KMS-11 (cell line): ENCODE results near the gene CEP131.

ENCODE experiments used
- H2AFZ ChIP-seq: fragments of 200-600 bp; sonication (generic); 2 replicates; pipeline ENCODE4 v1.6.1; 2016; ENCODE audit warnings: antibody characterized with exemption, mixed run types, low read depth
- H3K27ac ChIP-seq: fragments of 200-600 bp; sonication (generic); 2 replicates; pipeline ENCODE4 v1.6.1; 2016; ENCODE audit warnings: mild to moderate bottlenecking, mixed run types
- H3K27me3 ChIP-seq: fragments of 200-600 bp; sonication (generic); 2 replicates; pipeline ENCODE4 v1.6.1; 2017; ENCODE audit warnings: mild to moderate bottlenecking, low read depth, mixed run types, moderate library complexity; ENCODE audit not compliant: insufficient read depth
- H3K36me3 ChIP-seq: fragments of 200-600 bp; sonication (generic); 2 replicates; pipeline ENCODE4 v1.6.1; 2017; ENCODE audit warnings: mild to moderate bottlenecking, mixed run types; ENCODE audit not compliant: insufficient read depth
- H3K4me1 ChIP-seq: fragments of 200-600 bp; sonication (generic); 2 replicates; pipeline ENCODE4 v1.6.1; 2016; ENCODE audit warnings: mild to moderate bottlenecking, low read depth, mixed run types; ENCODE audit not compliant: poor library complexity, severe bottlenecking
- H3K4me2 ChIP-seq: fragments of 200-600 bp; sonication (generic); 2 replicates; pipeline ENCODE4 v1.7.0; 2016; ENCODE audit warnings: mild to moderate bottlenecking, mixed run types
- H3K4me3 ChIP-seq: fragments of 200-600 bp; sonication (generic); IDR thresholded peaks from 2 replicates; pipeline ENCODE4 v1.6.1; 2017; ENCODE audit warnings: low read depth, low read length, mixed read lengths; ENCODE audit not compliant: insufficient read depth
- H3K79me2 ChIP-seq: fragments of 200-600 bp; sonication (generic); 2 replicates; pipeline ENCODE4 v1.6.1; 2016; ENCODE audit warnings: low read depth, mixed run types; ENCODE audit not compliant: insufficient read depth
- H3K9ac ChIP-seq: fragments of 200-600 bp; sonication (generic); 2 replicates; pipeline ENCODE4 v1.6.1; 2016; ENCODE audit warnings: mild to moderate bottlenecking, mixed run types
- H4K20me1 ChIP-seq: fragments of 200-600 bp; sonication (generic); 2 replicates; pipeline ENCODE4 v1.6.1; 2016; ENCODE audit warnings: mild to moderate bottlenecking, mixed run types; ENCODE audit not compliant: insufficient read depth
- TF ChIP-seq, protein P1 (sequence below): fragments of 200-600 bp; sonication (generic); conservative IDR thresholded peaks from 2 replicates; pipeline ENCODE4 v1.6.1; 2017; ENCODE audit warnings: low read depth, mild to moderate bottlenecking, antibody characterized with exemption, low read length, moderate library complexity, mixed read lengths

Gene CEP131

GRCh38 chr17:81223762-81224130, 981 bp upstream of the CEP131 start:
- no peak overlapping the region for H3K27ac ChIP-seq
- no peaks in the 10 kb centered on the region for H3K27me3 ChIP-seq
- H2AFZ ChIP-seq: peak overlapping the region; percentile 97
- peaks cover 18% of the 10 kb centered on the region for H3K4me1 ChIP-seq
- H3K9ac ChIP-seq: peak overlapping the region; percentile 57; the same call in 1 of the 2 replicates
- TF ChIP-seq, protein P1, sequence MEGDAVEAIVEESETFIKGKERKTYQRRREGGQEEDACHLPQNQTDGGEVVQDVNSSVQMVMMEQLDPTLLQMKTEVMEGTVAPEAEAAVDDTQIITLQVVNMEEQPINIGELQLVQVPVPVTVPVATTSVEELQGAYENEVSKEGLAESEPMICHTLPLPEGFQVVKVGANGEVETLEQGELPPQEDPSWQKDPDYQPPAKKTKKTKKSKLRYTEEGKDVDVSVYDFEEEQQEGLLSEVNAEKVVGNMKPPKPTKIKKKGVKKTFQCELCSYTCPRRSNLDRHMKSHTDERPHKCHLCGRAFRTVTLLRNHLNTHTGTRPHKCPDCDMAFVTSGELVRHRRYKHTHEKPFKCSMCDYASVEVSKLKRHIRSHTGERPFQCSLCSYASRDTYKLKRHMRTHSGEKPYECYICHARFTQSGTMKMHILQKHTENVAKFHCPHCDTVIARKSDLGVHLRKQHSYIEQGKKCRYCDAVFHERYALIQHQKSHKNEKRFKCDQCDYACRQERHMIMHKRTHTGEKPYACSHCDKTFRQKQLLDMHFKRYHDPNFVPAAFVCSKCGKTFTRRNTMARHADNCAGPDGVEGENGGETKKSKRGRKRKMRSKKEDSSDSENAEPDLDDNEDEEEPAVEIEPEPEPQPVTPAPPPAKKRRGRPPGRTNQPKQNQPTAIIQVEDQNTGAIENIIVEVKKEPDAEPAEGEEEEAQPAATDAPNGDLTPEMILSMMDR: no peak
- H4K20me1 ChIP-seq: no peaks in the 10 kb centered on the region
- H3K4me3 ChIP-seq: no peak overlapping the region
- no peaks in the 10 kb centered on the region for H3K36me3 ChIP-seq
- peak overlapping the region; percentile 76 for H3K4me2 ChIP-seq
- no peaks in the 10 kb centered on the region for H3K79me2 ChIP-seq

DNA sequence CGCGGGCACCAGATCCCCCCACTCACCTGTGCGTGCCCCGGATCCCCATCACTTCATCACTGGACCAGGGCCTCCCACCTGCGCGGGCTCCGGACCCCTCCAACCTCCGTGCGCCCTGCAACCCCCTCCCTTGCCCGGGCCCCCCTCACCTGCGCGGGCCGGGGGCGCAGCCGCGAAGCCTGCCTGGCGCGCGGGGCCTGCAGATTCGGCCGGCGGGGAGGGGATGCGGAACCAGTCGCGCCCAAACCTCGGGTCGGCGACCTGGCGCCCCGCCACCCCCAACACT, 202 bp downstream of the CEP131 start:
- H3K36me3 ChIP-seq: no peaks in the 10 kb centered on the region
- H3K27ac ChIP-seq: no peak overlapping the region
- H3K79me2 ChIP-seq: no peaks in the 10 kb centered on the region
- TF ChIP-seq, protein P1: no peak
- no peaks in the 10 kb centered on the region for H3K27me3 ChIP-seq
- H2AFZ ChIP-seq: peak overlapping the region; percentile 85
- peak overlapping the region; percentile 75 for H3K4me2 ChIP-seq
- no peaks in the 10 kb centered on the region for H4K20me1 ChIP-seq
- peak overlapping the region; percentile 52; the same call in 1 of the 2 replicates for H3K9ac ChIP-seq
- no peak overlapping the region for H3K4me3 ChIP-seq
- peaks cover 18% of the 10 kb centered on the region for H3K4me1 ChIP-seq

DNA sequence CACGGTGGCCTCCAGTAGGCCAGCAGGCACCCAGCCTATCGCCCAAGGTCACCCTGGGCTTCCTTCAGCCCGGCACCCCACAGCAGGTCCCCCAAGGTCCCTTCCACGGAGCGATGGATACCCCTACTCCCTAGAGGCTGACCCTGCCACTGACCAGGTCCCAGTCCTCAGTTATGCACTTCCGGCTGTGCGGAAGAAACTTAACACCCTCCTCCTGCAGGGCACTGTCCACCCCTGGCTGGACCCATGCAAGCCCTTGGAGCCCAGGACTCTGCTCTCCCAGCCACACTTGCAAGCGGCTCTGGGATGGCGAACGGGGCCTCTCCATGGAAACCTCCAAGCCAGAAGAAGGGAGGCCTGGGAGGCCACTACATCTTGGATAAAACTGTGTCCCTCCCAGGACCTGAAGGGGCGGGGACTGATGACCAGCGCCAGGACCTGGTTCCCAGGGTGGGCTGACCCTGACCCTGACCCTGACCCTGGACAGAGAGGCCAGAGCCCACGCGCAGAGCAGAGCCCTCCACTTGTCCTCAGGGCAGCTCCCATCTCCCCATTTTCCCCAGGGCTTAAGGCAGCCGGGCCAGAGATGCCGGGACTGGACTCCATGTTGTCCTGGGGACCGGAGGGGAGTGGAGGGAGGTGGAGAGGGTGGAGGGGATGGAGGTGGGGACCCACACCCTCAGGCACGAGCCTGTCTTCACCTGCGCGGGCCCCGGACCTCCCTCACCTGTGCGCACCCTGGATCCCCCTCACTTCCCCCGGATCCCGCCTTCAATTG, 734 bp downstream of the CEP131 start:
- Histone ChIP-seq H4K20me1 (no peaks in the 10 kb centered on the region), H3K27ac (no peak overlapping the region), H3K4me2 (peak overlapping the region; percentile 75), H3K27me3 (no peaks in the 10 kb centered on the region), H3K79me2 (no peaks in the 10 kb centered on the region), H2AFZ (peak overlapping the region; percentile 85), H3K36me3 (no peaks in the 10 kb centered on the region), H3K4me1 (peaks cover 18% of the 10 kb centered on the region), H3K9ac (peak overlapping the region; percentile 52; the same call in 1 of the 2 replicates), H3K4me3 (no peak overlapping the region)
- TF ChIP-seq, protein P1: no peak

DNA sequence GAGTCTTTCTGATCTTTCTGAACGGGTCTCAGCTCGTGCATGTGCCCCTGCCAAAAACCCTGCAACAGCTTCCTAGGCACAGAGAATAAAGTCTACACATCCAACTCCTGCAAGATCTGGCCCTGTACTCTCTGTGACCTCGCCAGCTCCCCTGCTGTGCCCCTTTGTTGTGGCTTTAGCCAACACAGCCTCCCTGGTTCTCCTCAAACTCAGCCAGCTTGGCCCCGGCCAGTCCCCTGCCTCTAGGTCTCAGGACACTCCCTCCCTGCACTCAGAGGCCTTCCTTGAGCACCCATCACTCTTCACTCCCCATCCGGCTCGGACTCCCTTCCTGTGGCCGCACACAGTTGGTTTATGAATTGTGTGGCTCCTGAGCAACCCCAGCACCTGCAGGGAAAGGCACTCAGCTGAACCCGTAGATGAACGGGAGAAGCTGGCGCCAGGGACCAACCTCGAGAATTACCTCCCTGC, 1.4 kb downstream of the CEP131 start:
- no peak overlapping the region for H2AFZ ChIP-seq
- H3K4me1 ChIP-seq: peaks cover 18% of the 10 kb centered on the region
- H3K4me3 ChIP-seq: no peak overlapping the region
- no peaks in the 10 kb centered on the region for H3K36me3 ChIP-seq
- H3K27ac ChIP-seq: no peak overlapping the region
- no peaks in the 10 kb centered on the region for H3K27me3 ChIP-seq
- TF ChIP-seq, protein P1: no peak
- H3K4me2 ChIP-seq: peak overlapping the region; percentile 75
- H4K20me1 ChIP-seq: no peaks in the 10 kb centered on the region
- no peaks in the 10 kb centered on the region for H3K79me2 ChIP-seq
- H3K9ac ChIP-seq: no peak overlapping the region
